Peyer's patch (tissue), 4 donors: ENCODE results near the gene WIPF1.

ENCODE experiments used
- POLR2A ChIP-seq, 2 donors: fragments of 450-650 bp; IDR thresholded peaks; one replicate each; pipeline ENCODE4 v1.5.1; 2017; ENCODE audit warnings: antibody characterized with exemption in 2 of 2, mild to moderate bottlenecking in 2 of 2, moderate library complexity in 2 of 2
- TF ChIP-seq, protein P1 (sequence below), 6 experiments: fragments of 450-650 bp in 4 of 6; fragments of 200-600 bp in 2 of 6; sonication (generic) in 1 of 6; IDR thresholded peaks; one replicate each; pipeline ENCODE4 v1.5.1; 2017 to 2019; ENCODE audit warnings: antibody characterized with exemption in 6 of 6, mild to moderate bottlenecking in 3 of 6, moderate library complexity in 1 of 6

GRCh38 chr2:174631009-174631981, 33.7 kb upstream of the WIPF1 start:
- TF ChIP-seq POLR2A (IDR thresholded peaks at IDR 0.05) = no peak
- TF ChIP-seq, protein P1, sequence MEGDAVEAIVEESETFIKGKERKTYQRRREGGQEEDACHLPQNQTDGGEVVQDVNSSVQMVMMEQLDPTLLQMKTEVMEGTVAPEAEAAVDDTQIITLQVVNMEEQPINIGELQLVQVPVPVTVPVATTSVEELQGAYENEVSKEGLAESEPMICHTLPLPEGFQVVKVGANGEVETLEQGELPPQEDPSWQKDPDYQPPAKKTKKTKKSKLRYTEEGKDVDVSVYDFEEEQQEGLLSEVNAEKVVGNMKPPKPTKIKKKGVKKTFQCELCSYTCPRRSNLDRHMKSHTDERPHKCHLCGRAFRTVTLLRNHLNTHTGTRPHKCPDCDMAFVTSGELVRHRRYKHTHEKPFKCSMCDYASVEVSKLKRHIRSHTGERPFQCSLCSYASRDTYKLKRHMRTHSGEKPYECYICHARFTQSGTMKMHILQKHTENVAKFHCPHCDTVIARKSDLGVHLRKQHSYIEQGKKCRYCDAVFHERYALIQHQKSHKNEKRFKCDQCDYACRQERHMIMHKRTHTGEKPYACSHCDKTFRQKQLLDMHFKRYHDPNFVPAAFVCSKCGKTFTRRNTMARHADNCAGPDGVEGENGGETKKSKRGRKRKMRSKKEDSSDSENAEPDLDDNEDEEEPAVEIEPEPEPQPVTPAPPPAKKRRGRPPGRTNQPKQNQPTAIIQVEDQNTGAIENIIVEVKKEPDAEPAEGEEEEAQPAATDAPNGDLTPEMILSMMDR (IDR thresholded peaks at IDR 0.05) = no peak
